Glutamatergic neuron (in vitro differentiated cells): ENCODE results near the gene SIAH1. TPM values are rescaled to one million over a fixed set of nuclear protein-coding genes. Genes with fewer than 3 reads are reported as not detected.
A peak's percentile ranks its signal among the peaks of the same experiment; 100 is the strongest.

Experiments used
- DNase-seq: peaks from one replicate; pipeline ENCODE4 v3.0.0; 2022
- H3K27ac Mint-ChIP-seq: one replicate; pipeline ENCODE4 v1.8.0; 2020; ENCODE audit warnings: mild to moderate bottlenecking, mixed read lengths, inconsistent platforms; ENCODE audit not compliant: unreplicated experiment
- H3K27me3 Mint-ChIP-seq: one replicate; pipeline ENCODE4 v1.8.0; 2020; ENCODE audit warnings: mild to moderate bottlenecking, moderate library complexity, mixed read lengths, inconsistent platforms; ENCODE audit not compliant: unreplicated experiment
- H3K36me3 Mint-ChIP-seq: one replicate; pipeline ENCODE4 v1.8.0; 2020; ENCODE audit warnings: mild to moderate bottlenecking, mixed read lengths, inconsistent platforms; ENCODE audit not compliant: unreplicated experiment
- H3K4me1 Mint-ChIP-seq: one replicate; pipeline ENCODE4 v1.8.0; 2020; ENCODE audit warnings: mild to moderate bottlenecking, low read depth, mixed read lengths, inconsistent platforms; ENCODE audit not compliant: unreplicated experiment
- H3K4me3 Mint-ChIP-seq: one replicate; pipeline ENCODE4 v1.8.0; 2020; ENCODE audit warnings: mild to moderate bottlenecking, mixed read lengths, inconsistent platforms; ENCODE audit not compliant: unreplicated experiment
- H3K9me3 Mint-ChIP-seq: one replicate; pipeline ENCODE4 v1.8.0; 2020; ENCODE audit warnings: mild to moderate bottlenecking, moderate library complexity, mixed read lengths, inconsistent platforms; ENCODE audit not compliant: unreplicated experiment
- total RNA-seq: library from RNA; stranded (reverse); fragmentation: NEBNext Ultra II Directional; extraction: Animal tissue kit (Norgen Biotek cat#: 25700); gene quantifications from one replicate; pipeline ENCODE4 v1.2.1, GENCODE V29; 2021; ENCODE audit not compliant: unreplicated experiment
- TF ChIP-seq, protein P1 (sequence below): fragments of 200-600 bp; sonication (generic); IDR thresholded peaks from one replicate; pipeline ENCODE4 v1.5.0; 2021; ENCODE audit not compliant: partially characterized antibody, unreplicated experiment

SIAH1 gene
- total RNA-seq, 1 donor from 2014 or later, result 46.7 TPM

DNA sequence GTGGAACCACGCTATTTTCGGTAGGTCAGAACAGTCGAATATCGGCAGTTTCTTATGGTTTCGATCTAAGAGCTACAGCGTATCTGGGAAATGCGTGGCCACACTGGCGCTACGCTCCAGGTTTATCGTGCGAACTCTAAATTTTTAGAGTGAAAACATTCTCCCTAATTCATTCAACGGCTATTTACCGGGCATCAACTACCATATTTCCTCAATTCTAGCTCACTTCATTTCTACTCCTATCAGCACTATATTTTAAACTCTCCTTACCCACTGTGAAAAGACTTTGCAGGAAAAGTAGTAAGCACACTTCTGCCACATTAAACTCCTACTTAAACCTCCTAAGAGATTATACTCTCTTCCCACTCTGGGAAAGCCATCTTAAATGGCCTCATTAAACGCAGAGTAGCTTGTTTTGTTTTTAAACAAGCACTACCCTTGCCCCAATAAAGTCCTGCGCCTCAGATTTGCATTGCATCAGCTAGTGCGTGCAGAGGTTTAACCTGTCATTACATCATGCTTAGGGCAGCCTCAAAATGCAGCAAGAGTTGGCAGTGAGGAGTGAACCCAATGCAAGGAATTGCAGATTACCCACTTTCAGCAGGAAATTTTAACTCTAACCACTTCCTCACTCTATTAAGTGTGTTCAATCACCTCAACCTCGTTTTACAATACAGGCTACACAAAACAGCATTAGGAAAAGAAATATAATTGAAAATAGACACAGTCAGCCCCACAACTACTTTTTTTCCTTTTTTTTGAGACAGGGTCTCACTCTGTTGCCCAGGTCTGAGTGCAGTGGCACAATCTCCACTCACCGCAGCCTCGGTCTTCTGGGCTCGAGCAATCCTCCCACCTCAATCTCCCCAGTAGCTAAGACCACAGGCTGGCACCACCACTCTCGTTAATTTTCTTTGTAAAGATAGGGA lies 18.8 kb downstream of the SIAH1 start:
- peak overlapping the region; percentile 94 for H3K27ac Mint-ChIP-seq
- H3K4me3 Mint-ChIP-seq, result peak overlapping the region; percentile 91
- TF ChIP-seq, protein P1, sequence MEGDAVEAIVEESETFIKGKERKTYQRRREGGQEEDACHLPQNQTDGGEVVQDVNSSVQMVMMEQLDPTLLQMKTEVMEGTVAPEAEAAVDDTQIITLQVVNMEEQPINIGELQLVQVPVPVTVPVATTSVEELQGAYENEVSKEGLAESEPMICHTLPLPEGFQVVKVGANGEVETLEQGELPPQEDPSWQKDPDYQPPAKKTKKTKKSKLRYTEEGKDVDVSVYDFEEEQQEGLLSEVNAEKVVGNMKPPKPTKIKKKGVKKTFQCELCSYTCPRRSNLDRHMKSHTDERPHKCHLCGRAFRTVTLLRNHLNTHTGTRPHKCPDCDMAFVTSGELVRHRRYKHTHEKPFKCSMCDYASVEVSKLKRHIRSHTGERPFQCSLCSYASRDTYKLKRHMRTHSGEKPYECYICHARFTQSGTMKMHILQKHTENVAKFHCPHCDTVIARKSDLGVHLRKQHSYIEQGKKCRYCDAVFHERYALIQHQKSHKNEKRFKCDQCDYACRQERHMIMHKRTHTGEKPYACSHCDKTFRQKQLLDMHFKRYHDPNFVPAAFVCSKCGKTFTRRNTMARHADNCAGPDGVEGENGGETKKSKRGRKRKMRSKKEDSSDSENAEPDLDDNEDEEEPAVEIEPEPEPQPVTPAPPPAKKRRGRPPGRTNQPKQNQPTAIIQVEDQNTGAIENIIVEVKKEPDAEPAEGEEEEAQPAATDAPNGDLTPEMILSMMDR, result no peak
- H3K27me3 Mint-ChIP-seq, result no peaks in the 10 kb centered on the region
- H3K36me3 Mint-ChIP-seq, result no peaks in the 10 kb centered on the region
- H3K9me3 Mint-ChIP-seq, result peaks cover 6% of the 10 kb centered on the region
- peaks cover 36% of the 10 kb centered on the region for H3K4me1 Mint-ChIP-seq
- DNase-seq, result peak; percentile 27

DNA sequence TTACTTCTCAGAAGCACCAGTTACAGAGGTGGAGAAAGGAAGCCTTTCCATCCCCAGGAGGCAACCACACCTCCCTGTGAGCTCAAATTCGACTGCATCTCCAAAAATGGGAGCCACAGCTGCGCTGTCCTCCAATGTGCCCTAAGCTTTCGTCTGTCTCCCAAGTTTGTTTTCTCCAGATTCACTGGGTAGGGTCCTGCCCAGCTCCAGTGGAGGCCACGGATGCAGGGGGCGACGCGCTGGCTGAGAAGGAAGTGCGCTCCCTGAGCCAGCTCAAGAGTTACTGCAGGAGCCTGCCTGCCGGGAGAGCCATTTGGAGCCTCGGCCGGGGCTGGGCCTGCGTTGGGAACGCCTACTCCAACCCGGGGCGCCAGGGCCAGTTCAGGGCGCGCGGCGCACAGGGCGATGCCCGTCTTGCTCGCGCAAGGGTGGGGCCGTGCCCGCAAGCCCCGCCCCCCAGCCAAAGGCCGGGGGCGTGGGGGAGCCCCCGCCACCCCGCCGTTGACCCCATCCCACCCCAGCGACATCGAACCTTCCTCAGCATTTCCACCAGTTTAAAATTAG lies 19.5 kb downstream of the SIAH1 start:
- Mint-ChIP-seq H3K4me1 (peaks cover 38% of the 10 kb centered on the region), H3K27me3 (no peaks in the 10 kb centered on the region), H3K27ac (peak overlapping the region; percentile 94), H3K4me3 (peak overlapping the region; percentile 91), H3K36me3 (no peaks in the 10 kb centered on the region), H3K9me3 (peaks cover 6% of the 10 kb centered on the region)
- TF ChIP-seq, protein P1, result no peak
- peak; percentile 93 for DNase-seq

DNA sequence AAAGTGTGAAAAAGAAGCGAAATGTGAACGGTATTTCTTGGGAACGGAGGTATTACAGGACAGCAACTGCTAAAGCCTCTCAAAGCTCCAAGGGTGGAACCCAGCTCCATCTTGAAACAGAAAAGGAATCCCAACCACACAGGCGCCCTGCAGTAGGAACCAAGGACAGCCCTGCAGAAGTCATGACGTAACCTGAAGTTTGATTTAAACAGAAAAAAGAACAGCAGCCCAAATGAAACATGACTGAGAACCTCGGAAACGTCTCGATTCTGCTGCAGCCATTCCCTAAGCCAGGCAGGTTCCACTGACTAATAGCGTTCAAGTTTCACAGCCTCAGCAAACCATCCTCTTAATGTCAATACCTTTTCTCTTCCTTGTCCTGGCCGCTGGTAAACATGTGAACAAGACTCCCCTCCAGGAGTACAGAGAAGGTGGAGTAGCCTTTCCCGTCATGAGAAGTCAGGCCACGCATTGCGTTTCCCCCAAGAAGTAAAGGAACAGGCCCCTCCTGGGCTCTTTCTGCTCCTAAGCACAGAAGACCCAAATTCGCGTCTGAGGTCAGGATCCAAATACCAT lies 20.1 kb downstream of the SIAH1 start:
- H3K27me3 Mint-ChIP-seq, result no peaks in the 10 kb centered on the region
- peak overlapping the region; percentile 89 for H3K4me3 Mint-ChIP-seq
- peak overlapping the region; percentile 94 for H3K27ac Mint-ChIP-seq
- H3K4me1 Mint-ChIP-seq, result peaks cover 42% of the 10 kb centered on the region
- TF ChIP-seq, protein P1, result no peak
- DNase-seq, result no peak
- H3K36me3 Mint-ChIP-seq, result no peaks in the 10 kb centered on the region
- peaks cover 6% of the 10 kb centered on the region for H3K9me3 Mint-ChIP-seq

DNA sequence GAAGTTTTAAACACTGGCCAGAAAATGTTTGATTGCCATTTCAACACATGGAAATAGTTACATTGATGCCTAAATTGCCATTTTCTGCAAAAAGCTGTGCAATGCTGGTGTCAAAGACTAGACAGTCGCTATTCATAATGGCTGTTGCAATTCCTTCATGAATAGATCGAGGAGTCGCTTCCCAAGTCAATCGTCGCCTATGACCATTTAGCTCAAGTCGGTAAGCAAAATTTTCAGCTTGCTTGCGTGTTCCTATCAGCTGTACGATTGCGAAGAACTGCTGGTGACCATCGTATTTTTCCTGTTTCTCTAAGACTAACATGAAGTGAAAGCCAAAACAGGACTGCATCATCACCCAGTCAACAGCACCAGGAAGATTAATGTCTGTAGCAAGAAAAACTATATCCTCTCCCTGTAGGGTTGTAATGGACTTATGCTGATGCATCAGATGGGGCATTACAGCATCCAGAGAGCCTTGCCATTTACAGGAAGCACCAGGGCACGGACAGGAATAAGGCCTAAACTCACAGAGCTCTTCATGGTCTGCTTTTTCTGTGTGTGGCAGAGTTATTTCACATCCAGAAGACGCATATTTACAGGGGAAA lies 23.6 kb downstream of the SIAH1 start:
- peak overlapping the region; percentile 86 for H3K27ac Mint-ChIP-seq
- H3K27me3 Mint-ChIP-seq, result no peaks in the 10 kb centered on the region
- no peak for DNase-seq
- H3K4me1 Mint-ChIP-seq, result peaks cover 42% of the 10 kb centered on the region
- peaks cover 6% of the 10 kb centered on the region for H3K9me3 Mint-ChIP-seq
- TF ChIP-seq, protein P1, result no peak
- H3K36me3 Mint-ChIP-seq, result no peaks in the 10 kb centered on the region
- H3K4me3 Mint-ChIP-seq, result peak overlapping the region; percentile 5
